Mucosa of stomach (tissue), 1 donor: ENCODE results near the gene ASB6.

Experiments
- H3K27me3 ChIP-seq: one replicate; pipeline ENCODE4 v1.7.0; 2013; ENCODE audit warnings: mild to moderate bottlenecking, low read length; ENCODE audit not compliant: control insufficient read depth, insufficient read depth
- H3K36me3 ChIP-seq: one replicate; pipeline ENCODE4 v1.7.0; 2013; ENCODE audit warnings: low read length; ENCODE audit not compliant: control insufficient read depth, insufficient read depth
- H3K4me1 ChIP-seq: one replicate; pipeline ENCODE4 v1.7.0; 2013; ENCODE audit warnings: mild to moderate bottlenecking, low read length; ENCODE audit not compliant: control insufficient read depth, insufficient read depth
- H3K4me3 ChIP-seq: one replicate; pipeline ENCODE4 v1.7.0; 2013; ENCODE audit warnings: low read length
- H3K9ac ChIP-seq: one replicate; pipeline ENCODE4 v1.7.0; 2013; ENCODE audit warnings: mild to moderate bottlenecking, low read length, moderate library complexity
- H3K9me3 ChIP-seq: one replicate; pipeline ENCODE4 v1.7.0; 2013; ENCODE audit warnings: mild to moderate bottlenecking, low read length, moderate library complexity; ENCODE audit not compliant: control insufficient read depth
- donor health status: Pancreatic carcinoma.

The ASB6 gene

DNA sequence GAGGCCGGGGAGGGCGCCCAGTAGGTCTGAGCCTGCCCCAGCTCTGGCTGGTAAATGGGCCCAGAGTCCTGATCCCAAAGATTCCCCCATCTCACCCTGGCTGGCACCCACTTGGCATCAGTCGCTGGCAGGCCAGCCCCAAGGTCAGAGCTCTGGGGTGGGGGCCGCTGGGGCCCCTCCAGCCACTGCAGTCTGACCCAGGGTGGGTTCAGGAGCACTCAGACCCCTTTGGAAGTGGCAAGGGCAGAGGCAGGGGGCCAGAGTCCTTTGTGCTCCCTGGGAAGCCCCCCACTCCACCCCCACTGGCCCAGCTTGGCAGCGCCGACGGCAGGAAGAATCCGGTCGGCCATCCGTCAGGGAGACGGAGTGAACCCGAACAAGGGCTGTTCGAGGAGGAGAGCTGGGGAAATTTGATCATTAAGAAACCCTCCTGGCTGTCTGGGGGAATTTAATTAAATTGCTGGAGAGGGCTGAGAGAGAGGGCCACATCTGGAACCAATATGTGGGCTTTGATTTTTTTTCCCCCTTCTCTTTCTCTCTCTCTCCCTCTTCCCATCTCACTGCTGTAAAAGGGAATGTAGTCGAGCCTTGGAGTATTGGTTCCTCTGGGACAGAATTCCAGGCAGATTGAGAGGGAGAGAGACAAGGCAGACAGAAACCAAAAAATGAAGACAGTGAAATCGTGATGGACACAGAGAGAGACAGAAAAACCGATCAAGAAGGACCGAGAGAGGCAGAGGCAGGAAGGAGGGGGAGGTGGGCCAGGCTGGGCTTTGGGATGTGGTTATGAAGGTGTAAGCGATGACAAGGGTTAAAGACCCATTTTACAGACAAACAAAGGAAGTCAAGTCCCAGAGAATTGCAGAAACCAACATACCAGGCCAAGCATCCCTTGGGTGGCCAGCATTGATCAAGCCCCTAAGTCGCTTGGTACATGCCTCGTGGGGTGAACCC lies 8.1 kb upstream of the ASB6 start:
- H3K27me3 ChIP-seq, result no peaks in the 10 kb centered on the region
- H3K9me3 ChIP-seq, result no peaks in the 10 kb centered on the region
- H3K9ac ChIP-seq, result no peak overlapping the region
- no peaks in the 10 kb centered on the region for H3K36me3 ChIP-seq
- peaks cover 8% of the 10 kb centered on the region for H3K4me1 ChIP-seq
- H3K4me3 ChIP-seq, result no peak overlapping the region

DNA sequence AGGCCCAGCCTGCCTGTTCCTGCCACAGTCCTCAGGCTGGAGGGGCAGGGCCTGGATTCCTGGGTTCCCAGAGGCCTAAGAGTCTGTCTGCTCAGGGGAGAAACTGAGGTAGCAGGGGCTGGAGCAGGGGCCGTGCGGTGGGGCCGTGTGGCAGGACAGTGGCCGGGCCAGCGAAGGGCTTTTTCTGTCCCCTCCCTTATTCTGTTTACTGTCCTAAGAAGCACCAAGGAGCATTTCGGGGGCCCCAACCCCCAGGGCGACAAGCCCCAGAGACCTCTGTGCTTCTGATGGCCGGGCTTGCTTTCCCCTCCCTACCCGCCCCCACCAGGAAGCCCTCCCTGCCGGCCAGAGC lies 6.8 kb upstream of the ASB6 start:
- no peaks in the 10 kb centered on the region for H3K36me3 ChIP-seq
- no peaks in the 10 kb centered on the region for H3K9me3 ChIP-seq
- no peak overlapping the region for H3K4me3 ChIP-seq
- H3K4me1 ChIP-seq, result no peaks in the 10 kb centered on the region
- H3K27me3 ChIP-seq, result no peaks in the 10 kb centered on the region
- H3K9ac ChIP-seq, result no peak overlapping the region

DNA sequence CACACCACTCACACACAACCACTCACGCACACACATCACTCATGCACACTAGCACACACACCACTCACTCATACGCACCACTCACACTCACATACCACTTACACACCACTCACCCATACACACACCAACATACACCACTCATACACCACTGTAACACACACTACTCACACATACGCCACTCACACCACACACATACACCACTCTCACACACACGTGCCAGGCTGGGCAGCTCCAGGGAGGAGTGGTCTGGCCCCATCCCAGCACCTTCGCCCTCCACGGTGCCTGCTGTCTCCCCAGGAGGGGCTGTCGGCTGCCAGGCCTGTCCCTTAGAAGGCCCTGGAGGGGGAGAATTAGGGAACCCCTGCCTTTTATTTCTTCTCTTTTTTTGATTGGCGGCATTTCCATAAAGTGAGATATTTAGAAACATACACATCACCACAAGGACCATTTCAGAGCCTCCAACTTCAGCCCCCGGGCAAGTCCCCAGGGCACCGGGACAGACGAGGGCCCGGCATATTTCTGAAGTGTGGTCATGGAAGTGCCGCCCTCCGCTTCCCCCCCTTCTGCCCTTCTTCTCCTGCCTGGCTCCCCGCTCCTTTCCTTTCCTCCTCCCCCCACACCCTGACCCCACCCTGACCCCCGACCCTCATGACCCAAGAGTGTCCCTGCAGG lies 6.3 kb upstream of the ASB6 start:
- no peak overlapping the region for H3K9ac ChIP-seq
- H3K4me1 ChIP-seq, result no peaks in the 10 kb centered on the region
- no peaks in the 10 kb centered on the region for H3K9me3 ChIP-seq
- no peaks in the 10 kb centered on the region for H3K27me3 ChIP-seq
- H3K36me3 ChIP-seq, result no peaks in the 10 kb centered on the region
- no peak overlapping the region for H3K4me3 ChIP-seq

DNA sequence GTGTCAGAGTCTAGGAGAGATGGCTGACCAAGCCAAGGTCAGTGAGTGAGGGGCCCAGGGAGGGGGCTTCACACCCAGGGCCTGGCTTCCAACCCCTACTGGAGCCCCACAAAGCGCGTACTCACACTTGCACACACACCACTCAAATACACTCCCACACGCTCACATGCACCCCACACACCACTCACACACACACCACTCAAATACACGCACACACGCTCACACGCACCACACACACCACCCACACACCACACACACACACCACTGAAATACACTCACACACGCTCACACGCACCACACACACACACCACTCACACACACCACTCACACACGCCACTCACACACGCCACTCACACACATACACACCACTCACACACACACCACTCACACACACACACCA lies 5.7 kb upstream of the ASB6 start:
- Histone ChIP-seq H3K4me1 (no peaks in the 10 kb centered on the region), H3K9me3 (no peaks in the 10 kb centered on the region), H3K4me3 (no peak overlapping the region), H3K27me3 (no peaks in the 10 kb centered on the region), H3K9ac (no peak overlapping the region), H3K36me3 (no peaks in the 10 kb centered on the region)

DNA sequence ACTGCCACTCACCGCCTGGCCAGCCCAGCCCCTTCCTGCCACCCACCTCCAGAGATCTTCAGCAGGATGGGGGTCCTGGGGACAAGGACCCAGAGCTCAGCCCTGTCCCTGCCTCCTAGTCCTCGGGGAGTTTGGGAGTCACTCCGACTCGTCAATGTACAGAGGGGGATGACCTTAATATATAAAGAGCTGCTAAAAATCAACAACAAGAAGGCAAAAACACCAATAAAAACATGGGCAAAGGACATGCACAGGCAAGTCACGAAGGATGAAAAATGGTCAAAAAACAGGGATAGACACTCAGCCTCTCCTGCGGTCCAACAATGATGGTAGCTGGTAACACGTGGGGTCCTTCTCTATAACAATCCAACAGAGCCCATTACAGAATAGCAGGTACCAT lies 4.7 kb upstream of the ASB6 start:
- no peaks in the 10 kb centered on the region for H3K36me3 ChIP-seq
- no peaks in the 10 kb centered on the region for H3K4me1 ChIP-seq
- no peaks in the 10 kb centered on the region for H3K9me3 ChIP-seq
- no peaks in the 10 kb centered on the region for H3K27me3 ChIP-seq
- H3K4me3 ChIP-seq, result no peak overlapping the region
- H3K9ac ChIP-seq, result no peak overlapping the region

DNA sequence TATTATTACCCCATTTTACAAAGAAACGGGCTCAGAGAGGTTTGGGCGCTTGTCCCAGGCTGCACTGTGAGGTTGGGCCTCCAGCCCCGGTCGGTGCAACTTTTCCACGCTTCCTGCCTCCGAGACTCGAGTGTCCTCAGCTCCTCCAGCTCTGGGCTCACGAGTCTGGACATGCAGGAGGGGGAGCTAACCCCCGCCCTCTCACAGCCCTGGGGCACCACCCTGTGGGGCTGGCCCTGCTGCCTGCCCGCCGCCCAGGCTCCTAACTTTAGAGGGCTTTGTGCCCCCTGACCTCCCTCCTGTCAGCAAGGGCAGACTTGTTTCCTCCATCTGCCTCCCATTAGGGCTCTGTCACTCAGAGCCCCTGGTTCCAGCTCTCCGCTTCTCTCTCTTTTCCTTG lies 4.3 kb upstream of the ASB6 start:
- H3K4me3 ChIP-seq, result no peak overlapping the region
- no peaks in the 10 kb centered on the region for H3K27me3 ChIP-seq
- H3K4me1 ChIP-seq, result peaks cover 2% of the 10 kb centered on the region
- no peak overlapping the region for H3K9ac ChIP-seq
- no peaks in the 10 kb centered on the region for H3K36me3 ChIP-seq
- no peaks in the 10 kb centered on the region for H3K9me3 ChIP-seq

DNA sequence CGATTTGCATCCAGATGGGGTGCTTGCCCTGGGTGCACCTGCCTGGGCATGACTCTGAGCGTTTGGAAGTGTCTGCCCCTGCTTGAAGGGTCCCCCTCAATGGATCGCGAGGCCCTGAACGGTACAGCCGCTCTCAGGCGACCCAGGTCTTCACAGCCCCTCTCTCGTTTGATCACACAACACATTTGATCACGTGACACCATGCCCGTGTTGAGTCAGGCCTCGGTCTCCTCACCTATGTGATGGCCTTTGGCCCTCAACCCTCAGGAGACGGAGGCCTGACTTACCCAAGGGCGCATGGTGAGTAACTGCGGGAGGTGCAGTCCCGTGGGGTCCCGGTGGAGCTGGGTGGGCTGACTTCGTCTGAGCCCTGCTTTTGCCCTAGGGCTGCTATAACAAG lies 3.0 kb upstream of the ASB6 start:
- Histone ChIP-seq H3K9ac (no peak overlapping the region), H3K27me3 (no peaks in the 10 kb centered on the region), H3K4me3 (no peak overlapping the region), H3K36me3 (no peaks in the 10 kb centered on the region), H3K9me3 (no peaks in the 10 kb centered on the region), H3K4me1 (peaks cover 16% of the 10 kb centered on the region)

DNA sequence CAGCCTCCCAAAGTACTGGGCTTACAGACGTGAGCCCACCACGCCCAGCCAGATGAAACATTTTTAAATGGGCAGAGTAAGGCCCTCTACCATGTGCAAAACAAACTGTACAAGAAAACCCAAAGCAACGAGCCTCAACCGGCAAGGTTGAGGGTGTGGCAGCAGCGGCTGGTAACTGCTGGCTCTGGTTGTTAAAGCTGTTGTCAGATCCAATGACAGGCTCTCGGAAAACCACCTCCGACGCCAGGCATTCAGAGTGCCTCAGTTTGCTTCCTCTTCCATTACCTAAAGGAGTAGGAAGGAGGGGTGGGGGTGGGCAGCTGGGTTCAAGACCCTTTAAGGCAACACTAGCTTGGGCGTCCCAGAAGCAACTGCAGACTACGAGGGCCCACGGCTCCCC lies 2.4 kb upstream of the ASB6 start:
- no peaks in the 10 kb centered on the region for H3K36me3 ChIP-seq
- no peaks in the 10 kb centered on the region for H3K27me3 ChIP-seq
- no peak overlapping the region for H3K4me3 ChIP-seq
- no peaks in the 10 kb centered on the region for H3K9me3 ChIP-seq
- peaks cover 21% of the 10 kb centered on the region for H3K4me1 ChIP-seq
- H3K9ac ChIP-seq, result no peak overlapping the region

DNA sequence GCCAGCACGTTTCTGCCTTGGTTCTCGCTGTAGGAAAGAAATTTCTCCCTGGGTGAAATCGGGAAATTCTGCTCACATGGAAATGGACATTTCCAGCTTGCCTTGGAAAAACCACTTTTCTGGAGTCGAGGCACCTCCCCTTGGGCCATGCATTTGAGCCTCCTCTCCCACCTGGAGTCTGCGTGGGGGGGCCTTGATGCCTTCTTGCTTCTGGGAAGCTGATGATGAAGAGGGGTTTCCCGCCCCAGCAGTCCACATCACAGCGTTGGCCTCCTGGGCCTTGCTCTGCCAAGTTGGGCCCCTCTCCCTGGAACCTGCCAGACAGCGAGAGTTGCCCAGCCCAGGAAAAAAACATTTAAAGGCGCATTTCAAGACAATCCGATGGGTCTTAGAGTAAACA lies 1.8 kb upstream of the ASB6 start:
- Histone ChIP-seq H3K9ac (no peak overlapping the region), H3K9me3 (no peaks in the 10 kb centered on the region), H3K4me1 (peaks cover 24% of the 10 kb centered on the region), H3K36me3 (peaks cover 3% of the 10 kb centered on the region), H3K4me3 (no peak overlapping the region), H3K27me3 (no peaks in the 10 kb centered on the region)

DNA sequence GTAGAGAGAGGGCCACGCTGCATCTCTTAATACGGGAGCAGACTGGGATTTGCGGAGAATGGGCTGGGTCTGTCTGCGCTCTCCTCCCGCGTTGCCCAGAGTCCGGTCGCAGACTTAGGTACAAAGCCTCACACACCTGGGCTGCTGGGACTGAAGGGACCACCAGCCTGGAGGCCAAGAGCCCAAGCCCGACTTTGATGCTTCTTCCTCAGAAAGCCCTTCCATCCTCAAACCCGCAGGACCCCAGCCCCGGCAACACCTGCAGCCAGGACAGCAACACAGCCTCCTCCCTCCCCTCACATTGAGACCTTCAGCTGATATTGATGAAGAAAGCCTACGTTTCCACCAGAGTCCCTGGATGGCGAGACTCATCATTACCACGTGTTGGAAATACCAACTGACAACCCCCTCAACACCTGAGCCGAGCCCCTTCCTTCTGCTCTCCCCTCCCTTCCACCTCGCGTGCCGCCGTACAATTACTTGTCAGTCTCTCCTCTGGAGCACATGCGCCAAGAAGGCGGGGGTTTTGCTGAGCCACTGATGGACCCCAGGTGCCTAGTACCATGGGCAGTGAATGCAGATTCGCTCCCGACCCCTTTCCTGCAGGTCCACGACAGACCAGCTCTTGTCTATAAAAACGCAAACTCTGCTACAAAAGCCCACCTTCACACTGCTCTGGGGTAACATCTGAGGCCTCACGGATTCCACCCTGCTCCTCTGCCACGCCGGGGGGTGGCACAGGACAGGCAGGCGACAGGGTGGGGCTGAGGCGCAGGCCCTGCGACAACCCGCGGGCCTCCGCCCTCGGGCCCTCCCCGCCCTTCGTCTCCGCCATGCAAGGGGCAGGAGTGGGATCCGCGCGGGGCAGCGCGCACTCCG lies 841 bp downstream of the ASB6 start:
- H3K9ac ChIP-seq, result peak overlapping the region; percentile 84
- H3K4me1 ChIP-seq, result peaks cover 24% of the 10 kb centered on the region
- H3K36me3 ChIP-seq, result peaks cover 18% of the 10 kb centered on the region
- H3K9me3 ChIP-seq, result no peaks in the 10 kb centered on the region
- H3K4me3 ChIP-seq, result peak overlapping the region; percentile 71
- no peaks in the 10 kb centered on the region for H3K27me3 ChIP-seq

DNA sequence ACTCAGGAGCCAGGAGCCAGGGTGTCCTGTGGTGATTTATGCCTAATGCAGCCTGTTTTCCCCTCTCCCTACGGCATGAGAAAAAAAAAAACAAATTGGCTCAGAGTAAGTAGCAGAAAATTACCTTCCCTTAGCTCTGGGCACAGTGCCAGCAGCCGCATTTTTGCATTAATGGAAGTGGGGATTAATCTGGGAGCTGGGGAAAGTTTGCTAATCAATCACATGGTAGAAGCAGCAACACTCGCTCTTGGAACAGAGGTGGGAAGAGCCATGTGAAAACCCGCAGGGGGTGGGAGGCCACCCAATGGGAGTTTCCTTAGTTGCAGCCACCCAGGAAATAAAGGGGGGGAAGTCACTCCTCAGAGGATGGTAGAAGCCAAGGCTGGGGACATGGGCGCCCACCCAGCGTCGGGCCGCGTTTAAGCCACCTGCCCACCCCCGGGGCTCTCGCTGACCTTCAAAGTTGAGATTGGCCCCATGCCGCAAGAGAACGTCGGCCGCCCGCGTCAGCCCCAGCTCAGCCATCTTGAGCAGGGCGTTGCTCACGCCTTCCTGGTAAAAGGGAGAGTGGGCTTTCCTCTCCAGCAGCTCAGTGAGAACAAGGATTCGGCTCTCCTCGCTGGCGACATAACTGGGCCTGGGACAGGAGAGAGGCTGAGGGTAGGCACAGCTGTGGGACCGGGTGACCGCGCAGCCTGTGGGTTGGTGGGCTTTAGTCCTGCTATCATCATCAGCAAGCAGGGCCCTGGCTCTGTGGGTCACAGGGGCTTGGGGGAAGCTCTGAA lies 1.7 kb downstream of the ASB6 start:
- Histone ChIP-seq H3K4me1 (peaks cover 24% of the 10 kb centered on the region), H3K36me3 (peaks cover 18% of the 10 kb centered on the region), H3K27me3 (no peaks in the 10 kb centered on the region), H3K9ac (peak overlapping the region; percentile 84), H3K9me3 (no peaks in the 10 kb centered on the region), H3K4me3 (peak overlapping the region; percentile 71)
